ENCODE data around the gene DPP8.

The DPP8 gene

GRCh38 chr15:65423976-65424679 lies 93.4 kb downstream of the DPP8 start:
- DNase-seq (ENCODE audit: low spot score), result no peak

- no peak for DNase-seq (ENCODE audit: low spot score)
These were observed 94.1 kb downstream of the DPP8 start for GRCh38 chr15:65423150-65423975.

- DNase-seq (ENCODE audit: low spot score), result no peak
These were observed 95.9 kb downstream of the DPP8 start for GRCh38 chr15:65421360-65422215.

GRCh38 chr15:65420975-65421359 lies 96.5 kb downstream of the DPP8 start:
- DNase-seq (ENCODE audit: low spot score), result no peak

DNA sequence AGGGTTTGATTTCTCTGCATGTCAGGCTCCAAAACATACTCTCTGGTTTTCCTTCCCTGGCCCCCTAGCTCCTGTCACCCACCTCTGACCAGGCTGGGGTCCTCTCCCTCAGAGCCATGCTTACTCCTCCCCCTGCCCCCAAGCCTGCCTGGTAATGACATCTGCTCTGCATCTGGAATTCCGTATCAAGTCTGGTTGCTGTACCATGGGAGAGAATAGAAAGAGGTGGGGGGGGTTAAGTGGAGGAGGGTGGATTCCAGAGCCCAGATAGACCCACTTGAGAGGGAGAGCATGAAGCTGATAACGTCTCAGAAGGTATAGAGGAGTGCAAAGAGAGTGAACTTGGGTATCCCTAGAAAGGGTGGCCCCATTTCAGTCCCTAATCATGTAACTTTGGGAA lies 98.9 kb downstream of the DPP8 start:
- DNase-seq (ENCODE audit: low spot score), result no peak

- DNase-seq (ENCODE audit: low spot score), result no peak
These were observed 100.6 kb downstream of the DPP8 start for GRCh38 chr15:65416845-65417416.

GRCh38 chr15:65414841-65415621 lies 102.5 kb downstream of the DPP8 start:
- DNase-seq (ENCODE audit: low spot score), result no peak

GRCh38 chr15:65413760-65414144 lies 103.7 kb downstream of the DPP8 start:
- DNase-seq (ENCODE audit: low spot score), result no peak

GRCh38 chr15:65413051-65413759 lies 104.3 kb downstream of the DPP8 start:
- DNase-seq (ENCODE audit: low spot score), result no peak

- no peak for DNase-seq (ENCODE audit: low spot score)
These were observed 104.9 kb downstream of the DPP8 start for GRCh38 chr15:65412556-65412955.

DNA sequence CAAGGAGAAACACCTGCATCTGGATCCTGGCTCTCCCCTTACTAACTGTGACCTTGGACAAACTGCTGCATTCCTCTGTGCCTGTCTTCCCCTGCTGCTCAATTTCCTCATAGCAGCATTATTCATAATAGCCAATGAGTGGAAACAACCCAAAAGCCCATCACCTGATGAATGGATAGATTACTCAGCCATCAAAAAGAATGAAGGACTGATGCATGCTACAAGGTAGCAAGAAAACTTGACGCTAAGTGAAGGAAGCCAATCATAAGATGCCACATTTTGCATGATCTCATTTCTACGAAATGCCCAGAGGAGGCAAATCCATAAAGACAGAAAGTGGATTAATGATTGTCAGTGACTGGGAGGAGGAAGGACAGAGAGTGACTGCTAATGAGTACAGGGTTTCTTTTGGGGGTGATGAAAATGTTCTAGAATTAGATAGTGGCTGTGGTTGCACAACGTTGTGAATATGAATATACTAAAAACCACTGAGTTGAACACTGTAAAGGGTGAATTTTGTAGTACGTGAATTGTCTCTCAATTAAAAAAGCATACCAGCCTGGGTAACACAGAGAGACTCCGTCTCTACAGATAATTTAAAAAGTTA lies 105.9 kb downstream of the DPP8 start:
- no peak for DNase-seq (ENCODE audit: low spot score)

DNA sequence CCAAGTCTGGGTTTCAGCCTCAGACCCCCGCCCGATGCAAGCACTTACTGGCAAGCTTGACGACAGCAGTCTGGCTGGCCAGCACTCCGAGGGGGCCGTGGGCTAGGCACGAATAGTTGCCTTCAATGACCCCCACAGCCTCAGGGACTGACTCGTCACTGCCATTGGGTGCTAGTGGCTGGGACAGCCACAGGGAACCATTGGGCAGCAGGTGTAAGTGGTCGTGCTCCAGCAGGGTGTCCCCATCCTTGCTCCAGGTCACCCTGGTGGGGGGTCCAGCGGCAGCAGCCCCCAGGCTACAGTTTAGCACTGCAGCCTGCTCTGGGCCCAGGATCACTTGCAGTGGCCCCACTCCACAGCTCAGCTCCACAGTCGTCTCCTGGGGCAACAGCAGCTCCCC lies 106.5 kb downstream of the DPP8 start:
- DNase-seq (ENCODE audit: low spot score), result no peak

DNA sequence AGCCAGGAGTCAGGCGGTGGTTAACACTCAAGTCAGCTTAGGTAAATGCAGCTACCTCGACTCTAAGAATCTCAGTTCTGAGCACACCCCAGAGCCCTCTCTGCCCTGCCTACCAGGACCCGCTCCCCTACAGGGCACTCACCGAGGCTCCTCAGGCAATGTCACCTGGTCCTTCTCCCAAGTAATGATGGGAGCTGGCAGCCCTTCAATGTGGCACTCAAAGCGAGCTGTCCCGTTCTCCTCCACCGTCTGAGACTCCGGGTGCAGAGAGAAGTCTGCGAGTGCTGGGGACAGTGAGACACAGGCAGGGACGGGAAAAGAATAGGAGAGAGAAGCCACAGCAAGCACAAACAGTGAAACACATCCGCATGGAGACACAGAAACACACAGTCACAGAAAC lies 107.5 kb downstream of the DPP8 start:
- no peak for DNase-seq (ENCODE audit: low spot score)

- DNase-seq (ENCODE audit: low spot score), result no peak
These were observed 108.4 kb downstream of the DPP8 start for GRCh38 chr15:65409036-65409631.

- no peak for DNase-seq (ENCODE audit: low spot score)
These were observed 109.0 kb downstream of the DPP8 start for GRCh38 chr15:65408324-65409035.

GRCh38 chr15:65406424-65407000 lies 111.0 kb downstream of the DPP8 start:
- no peak for DNase-seq (ENCODE audit: low spot score)

DNA sequence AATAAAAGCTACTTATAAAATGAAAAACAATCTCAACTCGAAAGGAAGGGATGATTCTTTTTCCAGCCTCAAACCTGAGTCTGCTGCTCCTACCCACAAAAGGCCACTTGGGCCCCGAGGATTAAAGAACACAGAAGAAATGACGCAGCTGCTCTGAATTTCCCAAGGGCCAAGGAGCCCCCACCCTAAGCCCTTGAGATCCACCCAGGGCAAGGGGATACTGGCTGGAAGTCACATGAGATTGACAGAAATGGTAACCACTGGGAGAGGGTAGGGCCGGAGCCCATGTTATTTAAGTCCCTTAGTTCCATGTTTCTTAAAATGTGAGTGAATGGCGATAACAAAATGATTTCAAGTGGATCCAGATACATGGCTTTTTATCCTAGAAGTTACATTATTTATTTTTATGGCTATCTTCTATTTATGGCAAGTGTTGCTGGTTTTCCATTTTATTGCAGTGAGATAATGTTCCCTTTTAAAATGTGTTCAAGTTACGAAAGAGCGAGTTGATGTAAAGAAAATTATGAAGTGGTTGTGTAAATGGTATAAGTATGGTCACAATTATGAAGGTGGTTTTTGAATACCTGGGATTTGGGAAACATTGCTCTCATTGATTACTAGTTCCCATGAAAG lies 111.6 kb downstream of the DPP8 start:
- no peak for DNase-seq (ENCODE audit: low spot score)

- DNase-seq (ENCODE audit: low spot score), result no peak
These were observed 113.2 kb downstream of the DPP8 start for GRCh38 chr15:65404186-65404872.
